Thyroid gland (tissue), 4 donors: ENCODE results near the gene HEMK1. TPM values are rescaled to one million over a fixed set of nuclear protein-coding genes. Genes with fewer than 3 reads are reported as not detected.
A peak's percentile ranks its signal among the peaks of the same experiment; 100 is the strongest.

Experiments used
- DNase-seq, 2 donors: peaks; one replicate each; pipeline ENCODE4 v3.0.0-alpha.2; 2019
- H3K27ac ChIP-seq, 3 donors: fragments of 200-600 bp; sonication (generic); 1 replicate in 2 of 3; 2 replicates in 1 of 3; pipeline ENCODE4 v1.5.1; 2016 to 2019; ENCODE audit warnings: mild to moderate bottlenecking in 1 of 3, moderate library complexity in 1 of 3
- H3K27me3 ChIP-seq: fragments of 200-600 bp; sonication (generic); one replicate; pipeline ENCODE4 v1.5.1; 2019
- H3K36me3 ChIP-seq, 2 donors: fragments of 200-600 bp; sonication (generic); one replicate each; pipeline ENCODE4 v1.5.1; 2016 to 2019
- H3K4me1 ChIP-seq, 2 donors: fragments of 200-600 bp; sonication (generic); one replicate each; pipeline ENCODE4 v1.5.1; 2017 to 2019
- H3K4me3 ChIP-seq, 3 donors: fragments of 200-600 bp; sonication (generic); replicated peaks in 1 of 3; 1 replicate in 2 of 3; 2 replicates in 1 of 3; pipeline ENCODE4 v1.5.1; 2016; ENCODE audit warnings: mild to moderate bottlenecking in 1 of 3
- H3K9me3 ChIP-seq: fragments of 200-600 bp; sonication (generic); one replicate; pipeline ENCODE4 v1.5.1; 2017
- POLR2A ChIP-seq, 2 donors: fragments of 450-650 bp; IDR thresholded peaks; one replicate each; pipeline ENCODE4 v1.6.1; 2017; ENCODE audit warnings: antibody characterized with exemption in 2 of 2, mild to moderate bottlenecking in 2 of 2, moderate library complexity in 1 of 2
- WGBS, 2 donors: methylation state at CpG; one replicate each; pipeline ENCODE4 v1.1.5; 2017; 5-methylcytosine and 5-hydroxymethylcytosine counted together
- intact Hi-C: fragments of 100-400 bp; cut with DNase I; formaldehyde crosslinking; loops from one replicate; pipeline ENCODE4 v1.15.1; 2023
- total RNA-seq, 4 donors: library from RNA; depleted of rRNA; stranded (reverse); fragments of >200 nt; gene quantifications; one replicate each; pipeline ENCODE4 v1.2.3, GENCODE V29; 2016
- TF ChIP-seq, protein P1 (sequence below), 6 experiments: fragments of 200-600 bp in 3 of 6; fragments of 450-650 bp in 3 of 6; sonication (generic) in 3 of 6; IDR thresholded peaks; one replicate each; pipeline ENCODE4 v1.5.1; 2016 to 2019; ENCODE audit warnings: antibody characterized with exemption in 6 of 6, mild to moderate bottlenecking in 2 of 6, inconsistent platforms in 1 of 6, moderate library complexity in 1 of 6

Gene HEMK1
- total RNA-seq, 4 donors from 2014 or later, result 13.9 to 20.8 (median 17.6) TPM

DNA sequence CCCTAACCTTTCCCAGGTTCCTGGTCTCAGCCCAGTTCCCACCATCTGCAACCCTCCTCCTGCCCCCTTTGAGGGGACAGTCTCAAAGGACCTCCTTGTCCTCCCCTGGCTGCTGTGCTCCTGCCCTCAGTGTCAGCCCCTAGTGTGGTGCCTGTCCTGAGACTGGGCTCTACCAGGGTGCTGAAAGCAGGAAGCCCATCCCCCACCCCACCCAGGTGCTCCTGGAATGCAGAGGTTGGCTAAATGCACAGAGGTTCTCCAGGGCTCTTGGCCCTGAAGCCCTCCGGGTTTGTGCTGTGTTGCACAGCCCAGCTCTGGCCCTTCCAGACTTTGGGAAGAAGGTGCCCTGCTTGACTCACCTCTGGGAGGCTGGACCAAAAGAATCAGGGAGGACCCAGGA, 23.5 kb upstream of the HEMK1 start:
- H3K36me3 ChIP-seq, result no peaks in the 10 kb centered on the region
- no peak for DNase-seq
- no peaks in the 10 kb centered on the region for H3K9me3 ChIP-seq
- TF ChIP-seq POLR2A (IDR thresholded peaks at IDR 0.05), result no peak
- TF ChIP-seq, protein P1, sequence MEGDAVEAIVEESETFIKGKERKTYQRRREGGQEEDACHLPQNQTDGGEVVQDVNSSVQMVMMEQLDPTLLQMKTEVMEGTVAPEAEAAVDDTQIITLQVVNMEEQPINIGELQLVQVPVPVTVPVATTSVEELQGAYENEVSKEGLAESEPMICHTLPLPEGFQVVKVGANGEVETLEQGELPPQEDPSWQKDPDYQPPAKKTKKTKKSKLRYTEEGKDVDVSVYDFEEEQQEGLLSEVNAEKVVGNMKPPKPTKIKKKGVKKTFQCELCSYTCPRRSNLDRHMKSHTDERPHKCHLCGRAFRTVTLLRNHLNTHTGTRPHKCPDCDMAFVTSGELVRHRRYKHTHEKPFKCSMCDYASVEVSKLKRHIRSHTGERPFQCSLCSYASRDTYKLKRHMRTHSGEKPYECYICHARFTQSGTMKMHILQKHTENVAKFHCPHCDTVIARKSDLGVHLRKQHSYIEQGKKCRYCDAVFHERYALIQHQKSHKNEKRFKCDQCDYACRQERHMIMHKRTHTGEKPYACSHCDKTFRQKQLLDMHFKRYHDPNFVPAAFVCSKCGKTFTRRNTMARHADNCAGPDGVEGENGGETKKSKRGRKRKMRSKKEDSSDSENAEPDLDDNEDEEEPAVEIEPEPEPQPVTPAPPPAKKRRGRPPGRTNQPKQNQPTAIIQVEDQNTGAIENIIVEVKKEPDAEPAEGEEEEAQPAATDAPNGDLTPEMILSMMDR (IDR thresholded peaks at IDR 0.05), result no peak
- H3K27ac ChIP-seq, result no peak overlapping the region
- H3K4me1 ChIP-seq, result no peaks in the 10 kb centered on the region
- H3K27me3 ChIP-seq, result no peaks in the 10 kb centered on the region
- H3K4me3 ChIP-seq, result no peak overlapping the region
- 71% methylated on average over 1 of the region's 1 CpG; no CpG with 5 or more reads in 1 of the 2 donors for WGBS, 2 donors
- intact Hi-C loops, result no loop called here

DNA sequence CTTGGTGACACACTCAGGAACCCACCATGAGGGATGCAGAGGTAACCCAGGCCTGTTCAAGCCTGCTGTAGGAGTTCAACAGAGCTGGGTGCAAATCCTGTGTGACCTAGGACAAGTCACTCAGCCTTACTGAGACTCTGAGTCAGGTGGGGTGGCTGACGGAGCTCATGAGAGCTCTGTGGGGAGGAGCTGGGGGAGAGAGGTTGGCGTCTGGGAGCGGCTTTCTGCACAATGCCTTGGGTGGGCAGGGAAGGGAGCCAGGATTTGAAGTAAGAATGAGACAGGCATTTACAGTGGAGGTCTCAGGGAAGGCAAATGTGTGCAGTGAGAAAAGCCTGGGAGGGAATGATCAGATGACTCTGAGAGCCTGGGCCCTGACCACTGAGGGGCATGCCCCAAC, 20.1 kb upstream of the HEMK1 start:
- Histone ChIP-seq H3K27ac (no peak overlapping the region), H3K4me1 (no peaks in the 10 kb centered on the region), H3K27me3 (no peaks in the 10 kb centered on the region), H3K4me3 (no peak overlapping the region), H3K36me3 (no peaks in the 10 kb centered on the region), H3K9me3 (no peaks in the 10 kb centered on the region)
- intact Hi-C loops, result no loop called here
- TF ChIP-seq, protein P1 (IDR thresholded peaks at IDR 0.05), result no peak
- no peak for TF ChIP-seq POLR2A (IDR thresholded peaks at IDR 0.05)
- WGBS, 2 donors, result 93 to 98% methylated on average over 3 of the region's 3 CpGs
- DNase-seq, result no peak

DNA sequence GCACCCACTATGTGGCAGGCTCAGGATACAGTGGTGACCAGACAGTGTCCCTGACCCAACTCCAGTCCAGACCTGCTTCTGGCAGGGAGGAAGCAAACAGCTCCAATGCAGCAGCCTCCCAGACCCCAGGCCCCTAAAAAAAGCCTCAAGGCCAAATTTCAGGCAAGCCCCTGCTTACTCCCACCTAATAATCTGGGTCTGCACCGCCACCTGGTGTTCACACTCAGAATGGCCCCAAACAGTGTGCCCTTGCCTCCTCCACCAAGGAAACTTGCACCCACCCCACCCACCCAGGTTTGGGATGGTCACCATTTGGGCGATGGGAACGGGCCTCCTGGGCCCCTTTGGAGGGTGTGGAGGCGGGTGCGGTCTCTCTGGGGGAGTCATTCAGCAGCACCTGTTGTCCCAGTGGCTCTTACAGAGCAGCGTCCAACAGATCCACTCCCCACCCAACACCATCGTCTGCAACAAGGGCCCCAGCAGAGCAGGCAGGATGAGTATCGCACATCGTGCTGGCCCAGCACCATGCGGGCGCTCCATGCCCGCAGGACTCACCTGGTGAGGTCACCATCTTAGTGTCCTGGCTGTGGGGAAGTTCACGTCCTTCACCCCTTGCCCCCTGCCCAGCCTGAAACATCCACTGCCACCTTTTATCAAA, 19.1 kb upstream of the HEMK1 start:
- Histone ChIP-seq H3K27ac (no peak overlapping the region), H3K27me3 (no peaks in the 10 kb centered on the region), H3K4me3 (no peak overlapping the region), H3K36me3 (no peaks in the 10 kb centered on the region), H3K4me1 (no peaks in the 10 kb centered on the region), H3K9me3 (no peaks in the 10 kb centered on the region)
- intact Hi-C loops, result no loop called here
- 50 to 58% methylated on average over 2 to 13 of the region's 13 CpGs for WGBS, 2 donors
- peak; percentile 62 to 66 for DNase-seq
- TF ChIP-seq, protein P1 (IDR thresholded peaks at IDR 0.05), result peak; percentile 25 to 81 (median 66)
- no peak for TF ChIP-seq POLR2A (IDR thresholded peaks at IDR 0.05)

DNA sequence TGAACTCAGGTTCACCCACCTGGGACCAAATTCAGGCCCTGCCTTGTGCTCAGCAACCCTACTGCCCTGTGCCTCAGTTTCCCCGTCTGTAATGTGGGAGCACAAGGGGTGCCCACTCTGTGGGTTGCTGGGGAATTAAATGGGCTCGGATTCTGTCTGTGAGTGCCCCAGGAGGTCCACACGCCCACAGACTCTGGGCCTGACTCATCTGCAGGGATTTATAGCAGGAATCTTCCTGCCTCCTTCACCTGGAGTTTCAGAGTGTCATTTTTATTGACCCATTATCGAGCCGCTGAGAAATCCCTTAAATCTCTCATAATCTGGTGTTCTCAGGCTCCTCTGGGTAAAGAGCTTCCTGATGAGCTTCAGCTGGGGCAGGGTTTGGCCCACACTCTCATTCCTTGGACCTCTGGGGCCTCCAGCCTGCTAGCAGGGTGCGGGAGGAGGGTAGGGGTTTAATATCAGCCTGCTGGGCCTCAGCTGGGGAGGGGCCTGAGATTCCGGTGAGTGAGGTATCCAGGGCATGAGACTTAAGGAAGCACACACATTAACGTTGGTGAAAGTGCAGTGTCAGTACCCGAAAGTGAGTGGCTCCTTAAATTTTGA, 18.2 kb upstream of the HEMK1 start:
- 63 to 69% methylated on average over 9 of the region's 9 CpGs for WGBS, 2 donors
- H3K4me1 ChIP-seq, result no peaks in the 10 kb centered on the region
- no peak for TF ChIP-seq POLR2A (IDR thresholded peaks at IDR 0.05)
- TF ChIP-seq, protein P1 (IDR thresholded peaks at IDR 0.05), result no peak
- no peak overlapping the region for H3K27ac ChIP-seq
- H3K9me3 ChIP-seq, result no peaks in the 10 kb centered on the region
- no peak overlapping the region for H3K4me3 ChIP-seq
- no peaks in the 10 kb centered on the region for H3K36me3 ChIP-seq
- intact Hi-C loops, result no loop called here
- H3K27me3 ChIP-seq, result no peaks in the 10 kb centered on the region
- DNase-seq, result no peak

DNA sequence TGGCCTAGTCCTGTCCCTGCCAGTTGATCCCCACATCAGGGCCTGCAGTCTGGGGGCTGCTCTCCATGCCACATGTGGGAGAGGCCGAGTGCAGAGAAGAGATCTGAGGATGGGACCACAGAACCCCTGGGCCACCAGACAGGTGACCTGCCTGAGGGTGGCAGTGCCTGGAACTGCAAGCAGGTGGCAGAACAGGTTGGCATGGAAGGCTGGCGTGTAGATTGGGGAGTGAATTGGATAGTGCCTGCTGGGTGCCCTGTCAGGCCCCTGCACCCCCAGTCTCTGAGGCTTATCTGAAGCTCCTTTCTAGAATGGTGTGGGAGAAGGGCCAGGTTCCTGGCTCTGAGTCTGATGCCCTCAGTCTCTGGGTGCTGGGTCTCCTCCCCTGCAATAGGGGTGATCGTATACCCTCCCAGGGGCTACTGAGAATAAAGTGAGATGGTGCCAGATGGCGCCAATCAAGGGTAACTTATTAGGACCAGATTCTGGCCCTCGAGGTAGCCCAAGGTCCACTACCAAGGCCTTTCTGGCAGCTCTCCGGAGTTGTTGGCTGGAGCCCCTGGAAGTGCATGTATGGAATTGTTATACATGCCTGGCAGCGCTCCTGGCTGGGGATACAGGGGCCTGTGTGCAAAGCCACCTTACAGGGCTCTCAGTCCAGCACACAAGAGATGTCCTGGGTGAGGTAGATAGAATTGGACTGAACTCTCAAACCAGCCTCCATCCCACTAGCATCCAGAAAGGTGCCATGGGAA, 17.5 kb upstream of the HEMK1 start:
- H3K27ac ChIP-seq, result no peak overlapping the region
- no peaks in the 10 kb centered on the region for H3K36me3 ChIP-seq
- no peaks in the 10 kb centered on the region for H3K4me1 ChIP-seq
- no peaks in the 10 kb centered on the region for H3K27me3 ChIP-seq
- no peak overlapping the region for H3K4me3 ChIP-seq
- no peak for DNase-seq
- intact Hi-C loops, result no loop called here
- TF ChIP-seq, protein P1 (IDR thresholded peaks at IDR 0.05), result peak in 1 of 6 experiments; percentile 7
- no peak for TF ChIP-seq POLR2A (IDR thresholded peaks at IDR 0.05)
- WGBS, 2 donors, result 85 to 87% methylated on average over 6 of the region's 7 CpGs
- no peaks in the 10 kb centered on the region for H3K9me3 ChIP-seq
